Activated CD8-positive, alpha-beta memory T cell treated with anti-CD3 and anti-CD28 coated beads for 36 hours (primary cell): ENCODE measurements around the gene PLD4. TPM values are rescaled to one million over a fixed set of nuclear protein-coding genes. Genes with fewer than 3 reads are reported as not detected.

ENCODE experiments used
- CTCF ChIA-PET: fragments of 350-600 bp; sonication (Branson Sonifier 250); formaldehyde crosslinking; loops from one replicate; lab custom pipeline; 2021; ENCODE audit warnings: antibody characterized with exemption; lab: Charles Lee
- POLR2A ChIA-PET: fragments of 350-600 bp; sonication (Branson Sonifier 250); formaldehyde crosslinking; loops from one replicate; lab custom pipeline; 2021; ENCODE audit warnings: antibody characterized with exemption; lab: Charles Lee
- total RNA-seq, 2 experiments: library from RNA; stranded (reverse); gene quantifications; one replicate each; pipeline ENCODE4 v1.2.3, GENCODE V29; 2021

Gene PLD4
- total RNA-seq, 2 experiments from 2014 or later, result not detected

GRCh38 chr14:104925855-104926609, 1.4 kb downstream of the PLD4 start:
- CTCF ChIA-PET, result no interaction called here
- POLR2A ChIA-PET, result no interaction called here

DNA sequence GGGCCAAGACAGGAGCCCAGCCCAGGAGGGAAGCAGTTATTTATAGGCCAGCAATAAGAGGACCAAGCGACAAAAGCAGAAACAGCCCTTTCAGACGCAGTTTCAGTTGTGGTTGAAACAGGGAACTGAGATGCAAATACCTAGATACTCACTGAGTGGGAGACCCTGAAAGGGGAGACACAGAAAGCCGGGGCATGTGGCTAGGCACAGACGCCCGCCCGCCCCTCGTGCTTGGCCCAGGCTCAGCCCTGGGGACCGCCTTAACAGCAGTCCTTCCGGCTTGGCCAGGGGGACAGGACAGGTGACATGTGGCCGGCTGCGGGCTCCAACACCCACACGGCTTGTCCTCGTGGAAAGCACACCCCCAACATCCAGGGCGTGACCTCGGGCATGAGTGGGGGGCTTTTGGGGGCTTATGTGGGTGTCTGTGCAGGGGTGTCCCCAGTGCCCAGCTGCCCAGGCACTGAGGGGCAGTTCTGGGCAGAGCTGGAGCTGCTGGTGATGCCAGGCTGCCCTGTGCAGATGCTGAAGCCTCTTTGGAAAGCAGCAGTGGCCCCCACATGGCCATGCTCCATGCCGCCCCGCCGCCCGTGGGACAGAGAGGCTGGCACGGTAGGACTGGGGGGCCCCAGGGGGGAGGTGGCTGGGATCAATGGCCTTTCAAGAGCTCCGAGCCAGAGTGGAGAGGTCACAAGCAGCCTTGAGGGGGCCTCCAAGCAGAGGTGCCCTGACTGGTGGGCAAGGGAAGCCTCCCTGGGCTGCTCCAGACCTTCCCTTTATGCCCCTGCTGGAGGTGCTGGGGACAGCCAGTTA, 2.1 kb downstream of the PLD4 start:
- ChIA-PET POLR2A (no interaction called here), CTCF (no interaction called here)

- ChIA-PET POLR2A (no interaction called here), CTCF (no interaction called here)
Measured at GRCh38 chr14:104927432-104927816, 2.7 kb downstream of the PLD4 start.

GRCh38 chr14:104927901-104928300, 3.2 kb downstream of the PLD4 start:
- CTCF ChIA-PET, result interaction anchor here (1.0 to 1.2 kb wide), 2 partner anchors 48 to 242 kb away, joined by 3 read pairs; no protein-coding TSS in a partner anchor
- POLR2A ChIA-PET, result no interaction called here

GRCh38 chr14:104928391-104929133, 3.9 kb downstream of the PLD4 start:
- CTCF ChIA-PET, result interaction anchor here (1.0 to 1.2 kb wide), 2 partner anchors 47 to 241 kb away, joined by 3 read pairs; no protein-coding TSS in a partner anchor
- POLR2A ChIA-PET, result no interaction called here

DNA sequence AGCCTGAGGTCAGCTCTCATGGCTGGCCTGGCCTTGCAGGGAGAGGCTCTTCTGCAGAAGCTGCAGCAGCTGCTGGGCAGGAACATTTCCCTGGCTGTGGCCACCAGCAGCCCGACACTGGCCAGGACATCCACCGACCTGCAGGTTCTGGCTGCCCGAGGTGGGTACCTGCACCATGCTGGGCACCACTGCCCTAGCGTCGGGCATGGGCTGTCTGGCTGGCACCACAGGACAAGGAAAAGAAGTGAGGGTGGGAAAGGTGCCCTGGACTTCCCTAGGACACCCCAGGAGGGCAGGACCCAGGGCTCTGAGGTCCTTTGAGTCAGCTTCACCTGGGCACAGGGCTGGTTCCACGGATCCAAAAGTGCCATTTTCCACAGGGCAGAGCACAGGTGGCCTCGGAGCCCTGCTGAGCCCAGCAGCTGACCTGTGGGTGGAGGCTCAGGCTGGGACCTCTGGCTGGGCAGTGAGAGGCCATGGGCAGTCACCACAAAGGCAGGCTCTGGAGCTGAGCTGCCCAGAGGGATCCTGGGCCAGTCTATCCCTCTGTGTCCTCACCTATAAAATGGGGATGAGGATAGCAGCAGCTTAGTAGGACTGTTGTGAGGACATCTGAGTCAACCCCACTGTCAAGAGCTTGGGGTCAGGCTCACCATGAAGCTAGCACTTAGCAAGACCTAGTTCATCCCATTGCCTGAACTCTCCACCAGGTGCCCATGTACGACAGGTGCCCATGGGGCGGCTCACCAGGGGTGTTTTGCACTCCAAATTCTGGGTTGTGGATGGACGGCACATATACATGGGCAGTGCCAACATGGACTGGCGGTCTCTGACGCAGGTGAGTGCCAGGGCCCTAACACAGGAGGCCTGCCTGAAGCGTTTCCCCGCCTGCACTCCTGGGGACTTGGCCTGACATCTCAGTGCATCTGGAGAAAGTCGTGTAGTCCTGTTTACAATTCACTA, 4.9 kb downstream of the PLD4 start:
- POLR2A ChIA-PET, result no interaction called here
- CTCF ChIA-PET, result interaction anchor here (1.0 kb wide), 1 partner anchor 240 kb away, joined by 3 read pairs; no protein-coding TSS in a partner anchor

DNA sequence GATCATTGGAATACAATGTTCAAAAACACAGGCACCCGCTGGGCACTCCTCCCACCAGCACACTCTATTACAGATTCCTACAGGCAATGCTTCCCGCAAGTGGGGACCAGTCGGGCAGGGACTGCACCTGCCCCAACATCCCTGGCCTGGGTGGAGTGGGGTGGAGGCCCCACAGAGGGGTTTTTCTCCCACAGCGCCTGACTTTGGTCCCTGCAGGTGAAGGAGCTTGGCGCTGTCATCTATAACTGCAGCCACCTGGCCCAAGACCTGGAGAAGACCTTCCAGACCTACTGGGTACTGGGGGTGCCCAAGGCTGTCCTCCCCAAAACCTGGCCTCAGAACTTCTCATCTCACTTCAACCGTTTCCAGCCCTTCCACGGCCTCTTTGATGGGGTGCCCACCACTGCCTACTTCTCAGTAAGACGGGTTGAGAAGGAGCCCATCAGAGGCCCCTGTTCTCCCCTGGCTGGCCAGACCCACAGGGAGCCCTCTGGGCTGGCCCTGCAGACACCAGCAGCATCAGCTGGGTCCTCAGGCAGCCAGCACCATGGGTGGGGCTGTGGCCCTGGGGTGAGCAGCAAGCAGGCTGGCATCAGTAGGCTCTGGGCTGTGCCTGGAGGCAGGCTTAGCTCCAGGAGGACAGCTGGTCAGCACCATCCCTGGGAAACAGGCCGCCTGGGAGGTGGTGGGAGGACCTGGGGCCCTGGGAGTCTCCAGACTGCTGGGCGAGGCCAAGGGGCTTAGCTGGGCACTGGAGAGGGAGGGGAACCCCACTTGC, 6.0 kb downstream of the PLD4 start:
- ChIA-PET POLR2A (interaction anchor here (0.7 kb wide), 1 partner anchor 9 kb away, joined by 3 read pairs; no protein-coding TSS in a partner anchor), CTCF (no interaction called here)

DNA sequence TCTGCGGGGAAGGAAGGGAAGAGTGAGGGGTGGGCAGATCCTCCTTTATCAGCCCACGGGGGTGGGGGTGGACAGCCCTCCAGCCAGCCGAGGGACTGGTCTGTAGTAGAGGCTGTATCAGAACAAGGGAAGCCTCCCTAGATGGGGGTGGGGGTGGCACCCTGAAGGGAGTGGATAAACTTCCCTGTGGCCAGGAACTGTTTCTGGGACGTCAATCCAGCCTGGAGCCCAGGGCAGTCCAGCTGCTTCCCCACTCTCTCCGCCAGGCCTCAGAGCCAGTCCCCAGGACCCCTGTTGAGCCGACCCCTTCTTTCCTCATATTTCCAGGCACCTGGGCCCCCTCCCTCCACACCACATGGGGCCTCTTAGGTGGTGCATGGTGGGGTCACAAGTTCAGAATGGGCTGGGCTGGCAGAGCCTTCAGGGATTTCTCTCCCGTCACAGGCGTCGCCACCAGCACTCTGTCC, 6.7 kb downstream of the PLD4 start:
- CTCF ChIA-PET, result no interaction called here
- POLR2A ChIA-PET, result interaction anchor here (0.7 kb wide), 1 partner anchor 9 kb away, joined by 3 read pairs; no protein-coding TSS in a partner anchor

DNA sequence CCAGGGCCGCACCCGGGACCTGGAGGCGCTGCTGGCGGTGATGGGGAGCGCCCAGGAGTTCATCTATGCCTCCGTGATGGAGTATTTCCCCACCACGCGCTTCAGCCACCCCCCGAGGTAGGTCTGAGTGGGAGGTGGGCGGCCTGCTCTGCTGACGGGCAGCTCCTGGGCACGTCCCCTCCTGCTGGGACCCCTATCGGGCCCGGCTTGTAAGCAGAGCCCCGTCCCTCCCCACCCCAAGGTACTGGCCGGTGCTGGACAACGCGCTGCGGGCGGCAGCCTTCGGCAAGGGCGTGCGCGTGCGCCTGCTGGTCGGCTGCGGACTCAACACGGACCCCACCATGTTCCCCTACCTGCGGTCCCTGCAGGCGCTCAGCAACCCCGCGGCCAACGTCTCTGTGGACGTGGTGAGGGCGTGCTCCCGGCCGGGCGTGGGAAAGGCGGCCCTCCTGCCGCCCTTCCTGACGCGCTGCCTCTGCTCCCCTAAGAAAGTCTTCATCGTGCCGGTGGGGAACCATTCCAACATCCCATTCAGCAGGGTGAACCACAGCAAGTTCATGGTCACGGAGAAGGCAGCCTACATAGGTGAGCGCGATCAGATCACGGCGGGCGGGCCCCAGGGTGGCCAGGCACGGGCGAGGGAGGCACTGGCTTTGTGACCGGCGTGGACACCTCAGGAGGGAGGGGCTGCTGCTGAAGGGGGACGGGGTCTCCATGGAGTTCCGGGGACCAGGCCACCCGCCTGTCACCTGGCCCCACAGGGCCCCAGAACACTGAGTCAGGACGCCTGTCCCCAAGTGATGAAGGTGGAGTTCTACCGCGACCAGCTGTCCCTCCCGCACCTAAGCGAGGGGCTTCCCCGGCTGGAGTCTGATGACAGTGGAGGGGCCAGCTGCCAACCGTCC, 7.3 kb downstream of the PLD4 start:
- ChIA-PET POLR2A (no interaction called here), CTCF (no interaction called here)

- POLR2A ChIA-PET, result no interaction called here
- CTCF ChIA-PET, result interaction anchor here (0.6 to 0.8 kb wide), 2 partner anchors 154 to 157 kb away, joined by 3 to 4 read pairs; no protein-coding TSS in a partner anchor
Measured at GRCh38 chr14:104932676-104933631, 8.3 kb downstream of the PLD4 start.

- ChIA-PET POLR2A (no interaction called here), CTCF (interaction anchor here (0.6 to 0.8 kb wide), 2 partner anchors 153 to 156 kb away, joined by 3 to 4 read pairs; no protein-coding TSS in a partner anchor)
Measured at GRCh38 chr14:104933746-104934733, 9.4 kb downstream of the PLD4 start.

DNA sequence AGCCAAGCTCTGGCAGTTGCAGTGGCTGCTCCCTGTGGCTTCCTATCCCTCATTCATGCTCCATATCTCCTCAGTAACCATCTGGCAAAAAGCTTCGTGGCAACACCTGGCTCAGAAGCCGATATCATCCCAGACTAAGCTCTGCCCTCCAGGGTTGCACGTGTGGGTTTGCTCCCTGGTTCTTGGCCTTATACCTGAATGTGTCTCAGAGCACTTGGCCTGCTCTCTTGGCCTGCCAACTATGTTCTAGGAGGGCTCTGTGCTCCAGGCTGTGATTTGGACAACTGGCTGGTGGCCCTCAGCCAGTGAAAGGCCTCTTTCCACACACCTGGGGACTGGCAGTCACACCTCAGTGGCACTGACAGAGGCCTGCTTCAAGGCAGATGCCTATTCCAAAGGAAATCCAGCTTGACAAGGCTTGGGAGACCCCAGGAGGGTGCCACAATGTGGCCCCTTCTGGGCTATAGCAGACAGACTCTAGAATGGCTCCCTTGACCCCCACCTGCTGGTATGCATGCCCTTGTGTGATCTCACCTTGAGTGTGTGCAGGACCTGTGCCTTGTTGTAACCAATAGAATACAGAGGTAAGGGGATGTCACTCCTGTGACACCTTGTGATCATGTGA, 10.5 kb downstream of the PLD4 start:
- CTCF ChIA-PET, result interaction anchor here (2.3 kb wide), 1 partner anchor 39 kb away, joined by 10 read pairs; no protein-coding TSS in a partner anchor
- POLR2A ChIA-PET, result no interaction called here

DNA sequence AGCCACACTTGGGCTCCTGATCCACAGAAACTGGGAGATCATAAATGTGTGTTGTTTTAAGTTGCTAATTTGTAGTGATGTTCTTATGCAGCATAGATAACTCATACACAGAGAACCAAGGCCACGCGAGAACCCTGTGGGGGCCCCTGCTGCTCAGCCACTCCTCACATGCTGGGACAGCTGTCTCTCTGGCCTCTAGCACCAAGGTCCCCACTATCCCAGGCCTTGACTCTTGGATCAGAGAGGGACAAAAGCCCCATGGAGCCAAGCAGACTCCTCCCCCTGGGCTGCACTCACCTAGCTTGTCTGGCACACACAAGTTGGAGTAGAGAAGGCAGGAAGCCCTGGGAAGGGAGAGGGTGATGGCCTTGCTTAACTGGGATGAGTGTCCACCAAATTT, 11.3 kb downstream of the PLD4 start:
- ChIA-PET CTCF (interaction anchor here (2.3 kb wide), 1 partner anchor 40 kb away, joined by 10 read pairs; no protein-coding TSS in a partner anchor), POLR2A (no interaction called here)
